Psoas muscle (tissue), 8 donors: ENCODE data around the gene BRD9. TPM values are rescaled to one million over a fixed set of nuclear protein-coding genes. Genes with fewer than 3 reads are reported as not detected.
A peak's percentile ranks its signal among the peaks of the same experiment; 100 is the strongest.
"Not testable (repeated sequence)": the region's sequence is repeated elsewhere in the genome, so short reads cannot be mapped to it uniquely, and the experiment has no call there.

Experiments used
- ATAC-seq, 4 donors: fragments of 200-7000 bp; cut with Tn5 transposase; one replicate each; pipeline ENCODE4 v1.9.1; 2020; ENCODE audit warnings: moderate library complexity in 3 of 4, mild to moderate bottlenecking in 2 of 4
- DNase-seq, 2 donors: peaks; one replicate each; pipeline ENCODE4 v3.0.0-alpha.2; 2020
- H3K27ac ChIP-seq: fragments of 200-600 bp; one replicate; pipeline ENCODE4 v1.8.0; 2022
- H3K27me3 ChIP-seq, 3 donors: fragments of 200-600 bp in 1 of 3; one replicate each; pipeline versions ENCODE4 v1.6.1 to v1.8.0; 2013 to 2022; ENCODE audit warnings: low read length in 2 of 3, mild to moderate bottlenecking in 2 of 3, moderate library complexity in 1 of 3; ENCODE audit not compliant: insufficient read depth in 3 of 3
- H3K36me3 ChIP-seq, 2 donors: fragments of 200-600 bp in 1 of 2; one replicate each; pipeline versions ENCODE4 v1.6.1 to v1.8.0; 2013 to 2022; ENCODE audit warnings: low read depth in 1 of 2, mild to moderate bottlenecking in 1 of 2, moderate library complexity in 1 of 2; ENCODE audit not compliant: insufficient read depth in 1 of 2
- H3K4me1 ChIP-seq: fragments of 200-600 bp; one replicate; pipeline ENCODE4 v1.8.0; 2022
- H3K4me3 ChIP-seq: fragments of 200-600 bp; one replicate; pipeline ENCODE4 v1.8.0; 2022; ENCODE audit warnings: mild to moderate bottlenecking
- H3K9me3 ChIP-seq: fragments of 200-600 bp; one replicate; pipeline ENCODE4 v1.8.0; 2022
- CTCF ChIP-seq: fragments of 200-600 bp; IDR thresholded peaks from one replicate; pipeline ENCODE4 v1.8.0; 2022; ENCODE audit warnings: antibody characterized with exemption
- WGBS, 3 donors: extraction: QIAGEN DNeasy Blood & Tissue Kit; methylation state at CpG; one replicate each; pipeline versions ENCODE4 v1.1.6 to v1.1.7; 2013; 5-methylcytosine and 5-hydroxymethylcytosine counted together
- intact Hi-C, 2 donors: fragments of 100-400 bp; cut with DNase I; formaldehyde crosslinking; loops; one replicate each; pipeline versions ENCODE4 v1.11.0 to v1.14.2; 2022
- polyA plus RNA-seq, 3 donors: library from polyadenylated mRNA; stranded (reverse); fragments of 200-250 nt; gene quantifications; one replicate each; pipeline ENCODE4 v1.2.3, GENCODE V29; 2013
- total RNA-seq, 4 donors: library from RNA; stranded (reverse); fragmentation: NEBNext Ultra II Directional in 2 of 4; extraction: Animal tissue kit (Norgen Biotek cat#: 25700) in 2 of 4; gene quantifications; one replicate each; pipeline versions ENCODE4 v1.2.1 to v1.2.4, GENCODE V29; 2021 to 2023
- donor health status: healthy with polysubstance abuse.
- donor health status: DM: no; HTN: no; CAD: no; lungs with moderate emphysema.
- donor health status: Bipolar disorder and iron deficiency.
- donor health status: healthy.
- donor health status: DM: yes; HTN: yes; CAD: no.
- donor health status: DM: no; HTN: no; CAD: no.
- donor health status: DM: no; HTN: no; CAD: no.
- donor health status: DM: yes; HTN: yes; CAD: no.

The BRD9 gene
- total and polyA plus RNA-seq, 7 donors = 18.7 to 28.0 (median 22.6) TPM

GRCh38 chr5:883475-884181 is 9.0 kb downstream of the BRD9 start:
- WGBS, 3 donors = 93 to 96% (median 94%) methylated on average over 29 of the region's 29 CpGs
- ATAC-seq (no peak), DNase-seq (no peak)
- Histone ChIP-seq H3K36me3 (peaks cover 8 to 77% of the 10 kb centered on the region in 2 donors), H3K27ac (no peak overlapping the region), H3K4me3 (no peak overlapping the region), H3K4me1 (no peaks in the 10 kb centered on the region), H3K27me3 (no peaks in the 10 kb centered on the region), H3K9me3 (no peaks in the 10 kb centered on the region)
- intact Hi-C loops = no loop called here
- TF ChIP-seq CTCF = no peak

GRCh38 chr5:882253-883183 is 10.1 kb downstream of the BRD9 start:
- intact Hi-C loops = no loop called here
- ATAC-seq (no peak), DNase-seq (no peak)
- H3K36me3 ChIP-seq = peaks cover 8 to 75% of the 10 kb centered on the region in 2 donors
- WGBS, 3 donors = 94 to 97% (median 96%) methylated on average over 33 of the region's 33 CpGs
- H3K9me3 ChIP-seq = no peaks in the 10 kb centered on the region
- no peak overlapping the region for H3K27ac ChIP-seq
- H3K4me1 ChIP-seq = no peaks in the 10 kb centered on the region
- no peaks in the 10 kb centered on the region for H3K27me3 ChIP-seq
- H3K4me3 ChIP-seq = no peak overlapping the region
- no peak for TF ChIP-seq CTCF

- Histone ChIP-seq H3K9me3 (no peaks in the 10 kb centered on the region), H3K36me3 (peaks cover 12 to 75% of the 10 kb centered on the region in 2 donors), H3K4me3 (no peak overlapping the region), H3K27me3 (no peaks in the 10 kb centered on the region), H3K4me1 (no peaks in the 10 kb centered on the region), H3K27ac (no peak overlapping the region)
- intact Hi-C loops = no loop called here
- TF ChIP-seq CTCF = no peak
- WGBS, 3 donors = 87 to 91% (median 88%) methylated on average over 12 of the region's 12 CpGs
- no peak for ATAC-seq
- no peak for DNase-seq
Observed at GRCh38 chr5:881551-881935, 11.1 kb downstream of the BRD9 start.

- Histone ChIP-seq H3K4me1 (no peaks in the 10 kb centered on the region), H3K9me3 (no peaks in the 10 kb centered on the region), H3K4me3 (no peak overlapping the region), H3K27ac (no peak overlapping the region), H3K36me3 (peaks cover 12 to 75% of the 10 kb centered on the region in 2 donors), H3K27me3 (no peaks in the 10 kb centered on the region)
- ATAC-seq = no peak
- TF ChIP-seq CTCF = no peak
- intact Hi-C loops = no loop called here
- peak in 1 of 2 donors; percentile 48 for DNase-seq
- WGBS, 3 donors = 92 to 93% (median 92%) methylated on average over 35 of the region's 35 CpGs
Observed at GRCh38 chr5:880816-881550, 11.6 kb downstream of the BRD9 start.

- peak in 2 of 4 donors; percentile 40 to 41 for ATAC-seq
- H3K9me3 ChIP-seq, H3K4me1 ChIP-seq, intact Hi-C loops, H3K27me3 ChIP-seq, DNase-seq, H3K27ac ChIP-seq, H3K4me3 ChIP-seq: not testable (repeated sequence)
- WGBS, 3 donors = no CpG with 5 or more reads among the region's 8 CpGs
- H3K36me3 ChIP-seq = peaks cover 8 to 75% of the 10 kb centered on the region in 2 donors
Observed at GRCh38 chr5:878677-879076, 13.9 kb downstream of the BRD9 start.
